ENCODE results near the gene SMR3A.

- TF ChIP-seq CTCF (IDR thresholded peaks at IDR 0.05) (no peak), POLR2A (IDR thresholded peaks at IDR 0.05) (no peak)
These were observed at the start of gene SMR3A for GRCh38 chr4:70360460-70360859.
